Heart left ventricle (tissue), 16 donors: ENCODE data around the gene TNS4. TPM values are rescaled to one million over a fixed set of nuclear protein-coding genes. Genes with fewer than 3 reads are reported as not detected.

Experiments
- ATAC-seq, 4 donors: fragments of 200-7000 bp; cut with Tn5 transposase; one replicate each; pipeline ENCODE4 v1.9.1; 2020 to 2022; ENCODE audit warnings: moderate library complexity in 4 of 4, mild to moderate bottlenecking in 3 of 4, moderate number of reproducible peaks in 1 of 4
- DNase-seq, 5 donors: peaks; one replicate each; pipeline ENCODE4 v3.0.0-alpha.2; 2020
- H3K27ac ChIP-seq, 12 donors: fragments of 200-600 bp; sonication (generic) in 4 of 12; one replicate each; pipeline versions ENCODE4 v1.5.0 to v1.8.0; 2016 to 2022; ENCODE audit warnings: mild to moderate bottlenecking in 2 of 12
- H3K27me3 ChIP-seq, 9 donors: fragments of 200-600 bp; sonication (generic) in 2 of 9; one replicate each; pipeline versions ENCODE4 v1.5.1 to v1.8.0; 2016 to 2022; ENCODE audit warnings: mild to moderate bottlenecking in 3 of 9
- H3K36me3 ChIP-seq, 9 donors: fragments of 200-600 bp; sonication (generic) in 2 of 9; one replicate each; pipeline versions ENCODE4 v1.5.0 to v1.8.0; 2018 to 2022; ENCODE audit warnings: mild to moderate bottlenecking in 2 of 9
- H3K4me1 ChIP-seq, 12 donors: fragments of 200-600 bp; sonication (generic) in 4 of 12; one replicate each; pipeline versions ENCODE4 v1.5.0 to v1.8.0; 2016 to 2022; ENCODE audit warnings: mild to moderate bottlenecking in 3 of 12
- H3K4me3 ChIP-seq, 12 donors: fragments of 200-600 bp; sonication (generic) in 4 of 12; one replicate each; pipeline versions ENCODE4 v1.5.0 to v1.8.0; 2017 to 2022; ENCODE audit warnings: mild to moderate bottlenecking in 9 of 12, moderate library complexity in 4 of 12
- H3K9me3 ChIP-seq, 12 donors: fragments of 200-600 bp; sonication (generic) in 4 of 12; one replicate each; pipeline versions ENCODE4 v1.5.0 to v1.8.0; 2016 to 2022; ENCODE audit warnings: mild to moderate bottlenecking in 1 of 12
- CTCF ChIP-seq, 12 donors: fragments of 200-600 bp; sonication (generic) in 4 of 12; IDR thresholded peaks; one replicate each; pipeline versions ENCODE4 v1.5.0 to v1.8.0; 2018 to 2022; ENCODE audit warnings: antibody characterized with exemption in 12 of 12, mild to moderate bottlenecking in 5 of 12
- POLR2A ChIP-seq, 2 donors: fragments of 450-650 bp; IDR thresholded peaks; one replicate each; pipeline ENCODE4 v1.6.1; 2017; ENCODE audit warnings: antibody characterized with exemption in 2 of 2, mild to moderate bottlenecking in 2 of 2, moderate library complexity in 2 of 2
- WGBS, 4 donors: extraction: QIAGEN DNeasy Blood & Tissue Kit in 2 of 4; methylation state at CpG; one replicate each; pipeline versions ENCODE4 v1.1.5 to v1.1.7; 2013 to 2018; 5-methylcytosine and 5-hydroxymethylcytosine counted together
- intact Hi-C, 10 donors: fragments of 100-400 bp; cut with DNase I; formaldehyde crosslinking; loops; one replicate each; pipeline versions ENCODE4 v1.11.1 to v1.14.2; 2022
- polyA plus RNA-seq, 2 donors: library from polyadenylated mRNA; stranded (reverse); fragments of 200-250 nt; gene quantifications; one replicate each; pipeline ENCODE4 v1.2.3, GENCODE V29; 2013
- total RNA-seq, 9 donors: library from RNA; depleted of rRNA in 2 of 9; stranded (reverse); fragments of >200 nt in 2 of 9; fragmentation: NEBNext Ultra II Directional in 3 of 9; extraction: Animal tissue kit (Norgen Biotek cat#: 25700) in 3 of 9; gene quantifications; one replicate each; pipeline versions ENCODE4 v1.1.0 to v1.2.4, GENCODE V29; 2016 to 2023
- donor health status: ischemic (EF 13 %, LVEDD 7.1; RV severe dilation, severe dysfunction).
- donor health status: healthy with polysubstance abuse.
- donor health status: DM: no; HTN: yes; CAD: no.
- donor health status: DM: no; HTN: no; CAD: no.
- donor health status: ischemic (EF 25% LVEDD 6.9; RV normal size, moderate dysfunction).
- donor health status: ischemic (EF 25% LVEDD 5.7; RV mildly dilated, moderate dysfunction).
- donor health status: healthy.
- donor health status: DM: yes; HTN: yes; CAD: no.
- donor health status: ischemic (EF 35%, LVEDD 5.7; RV mildly dilated, moderate dysfunction).
- donor health status: nonischemic (EF 11% LVEDD 7.7; RV severe dilation, severe dysfunction).
- donor health status: DM: yes; HTN: yes; CAD: no.
- donor health status: PGD.
- donor health status: ischemic (EF 29% LVEDD 5.4; RV normal size, mild dysfunction).
- donor health status: nonischemic (EF 23%, LVEDD 6.1; RV moderate dilation, normal function).

TNS4 gene
- total and polyA plus RNA-seq, 11 donors, result 0.16 to 0.91 TPM; not detected in 9

GRCh38 chr17:40487371-40488020 is 13.9 kb downstream of the TNS4 start:
- ATAC-seq (no peak), DNase-seq (peak in 1 of 5 donors; percentile 33)
- Histone ChIP-seq H3K27ac (peak overlapping the region in 2 of 12 donors; percentile 74 to 82), H3K4me1 (peaks cover 0 to 32% (median 0%) of the 10 kb centered on the region in 12 donors), H3K36me3 (no peaks in the 10 kb centered on the region), H3K27me3 (no peaks in the 10 kb centered on the region), H3K9me3 (no peaks in the 10 kb centered on the region), H3K4me3 (no peak overlapping the region)
- 75 to 95% (median 90%) methylated on average over 3 to 7 of the region's 7 CpGs for WGBS, 4 donors
- intact Hi-C loops, result loop anchor here in 2 of 10 donors (5.0 kb wide), 2 partner anchors 35 to 40 kb away; no protein-coding TSS in a partner anchor
- TF ChIP-seq POLR2A (IDR thresholded peaks at IDR 0.05), result no peak
- no peak for TF ChIP-seq CTCF (IDR thresholded peaks at IDR 0.05)

DNA sequence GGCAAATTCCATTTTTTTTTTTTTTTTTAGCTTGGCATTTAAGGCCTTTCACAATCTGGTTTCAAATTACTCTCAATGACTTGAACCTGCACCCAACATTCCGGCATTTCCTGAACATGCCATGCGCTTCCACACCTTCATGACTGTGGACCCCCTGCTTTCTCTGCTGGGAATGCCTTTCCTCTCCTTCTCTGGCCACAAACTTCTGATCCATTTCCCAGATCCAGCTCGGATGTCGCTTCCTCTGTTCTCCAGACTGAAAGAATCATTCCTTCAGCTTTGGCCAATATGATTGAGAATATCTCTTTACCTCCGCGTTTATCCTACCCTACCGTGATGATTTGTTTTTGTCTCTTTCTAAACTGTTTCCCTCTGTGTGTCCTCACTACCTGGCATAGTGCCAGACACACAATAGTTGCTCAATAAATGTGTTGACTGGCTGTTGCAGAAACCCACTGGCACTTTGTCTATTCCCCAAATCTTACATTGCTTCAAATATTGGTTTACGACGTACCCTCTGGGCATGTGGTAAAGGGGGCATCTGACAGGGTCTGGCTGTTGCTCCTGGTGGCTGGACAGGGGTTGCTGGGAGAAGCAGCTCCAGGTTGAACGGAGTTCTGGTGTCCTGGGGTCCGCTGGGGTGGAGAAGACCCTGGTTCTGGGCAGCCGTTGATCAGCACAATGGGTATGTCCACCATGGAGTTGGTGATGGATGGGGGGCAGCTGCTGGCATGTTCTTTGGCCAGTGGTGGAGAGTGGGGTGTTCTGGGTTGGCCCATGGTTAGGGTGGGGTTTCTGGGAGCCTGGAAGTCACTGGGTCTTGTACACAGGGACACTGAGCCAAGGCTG is 14.7 kb downstream of the TNS4 start:
- H3K27me3 ChIP-seq, result no peaks in the 10 kb centered on the region
- no peak overlapping the region for H3K4me3 ChIP-seq
- intact Hi-C loops, result loop anchor here in 2 of 10 donors (5.0 kb wide), 2 partner anchors 36 to 41 kb away; no protein-coding TSS in a partner anchor
- no peaks in the 10 kb centered on the region for H3K36me3 ChIP-seq
- no peaks in the 10 kb centered on the region for H3K9me3 ChIP-seq
- 85 to 90% (median 88%) methylated on average over 12 of the region's 12 CpGs for WGBS, 4 donors
- H3K4me1 ChIP-seq, result peaks cover 0 to 32% (median 0%) of the 10 kb centered on the region in 12 donors
- peak overlapping the region in 5 of 12 donors; percentile 28 to 82 (median 41) for H3K27ac ChIP-seq
- peak in 1 of 5 donors; percentile 54 for DNase-seq
- ATAC-seq, result peak in 1 of 4 donors; percentile 5
- no peak for TF ChIP-seq CTCF (IDR thresholded peaks at IDR 0.05)
- no peak for TF ChIP-seq POLR2A (IDR thresholded peaks at IDR 0.05)

DNA sequence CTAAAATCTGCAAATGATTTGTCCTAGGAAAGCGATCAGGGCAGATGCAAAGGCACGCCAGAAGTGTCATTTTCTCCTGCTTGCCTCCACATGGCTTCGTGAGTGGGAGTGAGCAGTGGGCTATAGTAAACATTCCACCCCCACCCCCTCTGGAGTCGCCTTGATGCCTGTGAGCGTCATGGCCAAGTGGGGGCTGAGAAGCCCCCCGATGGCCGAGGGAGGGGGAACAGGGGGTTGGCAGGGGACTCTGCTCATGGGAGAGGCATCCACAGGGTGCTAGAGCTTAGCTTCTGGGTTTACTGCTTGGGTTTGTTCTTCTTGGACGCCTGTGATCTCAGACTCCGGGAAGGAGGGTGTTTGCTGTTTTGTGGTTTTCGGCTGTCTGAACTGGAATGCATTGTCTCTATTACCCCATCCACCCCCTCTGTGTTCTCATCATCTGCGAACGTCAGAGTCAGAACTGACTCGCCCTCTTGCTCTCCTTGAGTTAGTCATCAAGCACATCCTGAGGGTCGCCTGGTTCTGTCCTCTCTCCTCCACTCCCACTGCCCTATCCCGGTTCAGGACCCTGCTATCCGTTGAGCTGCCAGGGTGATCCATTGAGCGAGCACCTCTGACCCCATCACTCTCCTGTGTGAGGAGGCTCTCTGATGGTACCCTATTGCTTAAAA is 15.4 kb downstream of the TNS4 start:
- Histone ChIP-seq H3K27ac (peak overlapping the region in 7 of 12 donors; percentile 13 to 82 (median 43)), H3K4me1 (peaks cover 0 to 35% (median 0%) of the 10 kb centered on the region in 12 donors), H3K27me3 (no peaks in the 10 kb centered on the region), H3K36me3 (no peaks in the 10 kb centered on the region), H3K4me3 (no peak overlapping the region), H3K9me3 (no peaks in the 10 kb centered on the region)
- DNase-seq (peak in 2 of 5 donors; percentile 45 to 61), ATAC-seq (peak; percentile 25 to 84 (median 72))
- TF ChIP-seq POLR2A (IDR thresholded peaks at IDR 0.05), result peak in 1 of 2 donors; percentile 16
- no peak for TF ChIP-seq CTCF (IDR thresholded peaks at IDR 0.05)
- intact Hi-C loops, result loop anchor here in 2 of 10 donors (5.0 kb wide), 2 partner anchors 36 to 41 kb away; no protein-coding TSS in a partner anchor
- 61 to 69% (median 68%) methylated on average over 17 of the region's 17 CpGs for WGBS, 4 donors
